Measurements from ENCODE around the gene MAP2K2. TPM values are rescaled to one million over a fixed set of nuclear protein-coding genes. Genes with fewer than 3 reads are reported as not detected.

The MAP2K2 gene
- total RNA-seq, 2 donors from 2014 or later = 104 to 145 TPM

DNA sequence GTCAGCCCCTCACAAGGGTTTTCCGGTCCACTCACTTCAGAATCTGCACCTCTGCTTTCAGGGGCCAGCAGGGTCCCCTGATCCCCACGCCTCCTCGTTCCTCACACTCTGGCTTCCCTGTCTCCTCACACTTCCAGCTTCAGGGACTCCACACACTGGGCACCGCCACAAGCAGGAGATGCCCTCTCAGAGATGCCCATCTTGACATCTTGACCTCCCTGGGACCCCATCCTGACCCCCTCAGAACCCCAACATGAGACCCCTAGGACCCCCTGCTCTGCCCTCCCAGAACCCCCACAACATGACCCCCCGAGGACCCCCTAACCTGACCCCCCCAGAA is 2.7 kb downstream of the MAP2K2 start:
- Histone ChIP-seq H3K27ac (no peak overlapping the region), H3K4me1 (replicated peaks) (peaks cover 12% of the 10 kb centered on the region), H3K4me3 (no peak overlapping the region), H3K9me3 (no peaks in the 10 kb centered on the region), H3K36me3 (no peaks in the 10 kb centered on the region), H3K27me3 (replicated peaks; ENCODE audit: insufficient read depth) (no peaks in the 10 kb centered on the region)
- intact Hi-C loops (cut with DNase I) = loop anchor here (5.0 kb wide), 1 partner anchor 59 kb away; no protein-coding TSS in a partner anchor
- WGBS = 95% methylated on average over 5 of the region's 5 CpGs
- TF ChIP-seq POLR2A (IDR thresholded peaks at IDR 0.05) (no peak), POLR2AphosphoS5 (IDR thresholded peaks at IDR 0.05) (no peak)
- TF ChIP-seq, protein P1, sequence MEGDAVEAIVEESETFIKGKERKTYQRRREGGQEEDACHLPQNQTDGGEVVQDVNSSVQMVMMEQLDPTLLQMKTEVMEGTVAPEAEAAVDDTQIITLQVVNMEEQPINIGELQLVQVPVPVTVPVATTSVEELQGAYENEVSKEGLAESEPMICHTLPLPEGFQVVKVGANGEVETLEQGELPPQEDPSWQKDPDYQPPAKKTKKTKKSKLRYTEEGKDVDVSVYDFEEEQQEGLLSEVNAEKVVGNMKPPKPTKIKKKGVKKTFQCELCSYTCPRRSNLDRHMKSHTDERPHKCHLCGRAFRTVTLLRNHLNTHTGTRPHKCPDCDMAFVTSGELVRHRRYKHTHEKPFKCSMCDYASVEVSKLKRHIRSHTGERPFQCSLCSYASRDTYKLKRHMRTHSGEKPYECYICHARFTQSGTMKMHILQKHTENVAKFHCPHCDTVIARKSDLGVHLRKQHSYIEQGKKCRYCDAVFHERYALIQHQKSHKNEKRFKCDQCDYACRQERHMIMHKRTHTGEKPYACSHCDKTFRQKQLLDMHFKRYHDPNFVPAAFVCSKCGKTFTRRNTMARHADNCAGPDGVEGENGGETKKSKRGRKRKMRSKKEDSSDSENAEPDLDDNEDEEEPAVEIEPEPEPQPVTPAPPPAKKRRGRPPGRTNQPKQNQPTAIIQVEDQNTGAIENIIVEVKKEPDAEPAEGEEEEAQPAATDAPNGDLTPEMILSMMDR (IDR thresholded peaks at IDR 0.05) = no peak
- no peak for DNase-seq (ENCODE audit: low spot score)

GRCh38 chr19:4120559-4121272 is 3.2 kb downstream of the MAP2K2 start:
- DNase-seq (ENCODE audit: low spot score) = no peak
- Histone ChIP-seq H3K9me3 (no peaks in the 10 kb centered on the region), H3K4me3 (no peak overlapping the region), H3K27ac (no peak overlapping the region), H3K36me3 (no peaks in the 10 kb centered on the region), H3K4me1 (replicated peaks) (peaks cover 12% of the 10 kb centered on the region), H3K27me3 (replicated peaks; ENCODE audit: insufficient read depth) (no peaks in the 10 kb centered on the region)
- intact Hi-C loops (cut with DNase I) = loop anchor here (5.0 kb wide), 1 partner anchor 58 kb away; no protein-coding TSS in a partner anchor
- 82% methylated on average over 21 of the region's 21 CpGs for WGBS
- no peak for TF ChIP-seq POLR2A (IDR thresholded peaks at IDR 0.05)
- TF ChIP-seq POLR2AphosphoS5 (IDR thresholded peaks at IDR 0.05) = no peak
- TF ChIP-seq, protein P1 (IDR thresholded peaks at IDR 0.05) = no peak

DNA sequence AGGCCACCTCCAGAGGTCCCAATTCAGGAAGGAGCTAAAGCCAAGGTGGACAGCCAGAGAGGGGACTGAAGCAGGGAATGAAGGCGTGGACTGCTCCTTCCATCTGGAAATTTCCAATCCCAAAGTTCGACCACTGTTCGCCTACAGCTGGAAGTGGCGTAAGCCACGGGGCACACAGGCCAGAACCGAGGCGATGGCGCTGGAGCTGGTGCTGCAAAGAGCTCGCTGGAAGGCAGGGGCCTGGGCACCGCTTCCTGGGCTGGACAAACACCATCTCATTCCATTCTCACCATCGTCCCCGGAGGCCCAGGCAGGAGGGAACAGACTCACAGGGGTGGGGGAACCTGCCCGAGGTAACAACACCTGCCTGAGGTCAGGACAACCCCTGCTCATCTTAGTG is 4.2 kb downstream of the MAP2K2 start:
- 83% methylated on average over 13 of the region's 13 CpGs for WGBS
- no peaks in the 10 kb centered on the region for H3K9me3 ChIP-seq
- H3K4me1 ChIP-seq (replicated peaks) = peaks cover 12% of the 10 kb centered on the region
- TF ChIP-seq POLR2AphosphoS5 (IDR thresholded peaks at IDR 0.05) (no peak), POLR2A (IDR thresholded peaks at IDR 0.05) (no peak)
- TF ChIP-seq, protein P1 (IDR thresholded peaks at IDR 0.05) = no peak
- H3K27me3 ChIP-seq (replicated peaks; ENCODE audit: insufficient read depth) = no peaks in the 10 kb centered on the region
- H3K4me3 ChIP-seq = no peak overlapping the region
- no peak for DNase-seq (ENCODE audit: low spot score)
- no peaks in the 10 kb centered on the region for H3K36me3 ChIP-seq
- H3K27ac ChIP-seq = no peak overlapping the region
- intact Hi-C loops (cut with DNase I) = loop anchor here (5.0 kb wide), 1 partner anchor 57 kb away; no protein-coding TSS in a partner anchor

DNA sequence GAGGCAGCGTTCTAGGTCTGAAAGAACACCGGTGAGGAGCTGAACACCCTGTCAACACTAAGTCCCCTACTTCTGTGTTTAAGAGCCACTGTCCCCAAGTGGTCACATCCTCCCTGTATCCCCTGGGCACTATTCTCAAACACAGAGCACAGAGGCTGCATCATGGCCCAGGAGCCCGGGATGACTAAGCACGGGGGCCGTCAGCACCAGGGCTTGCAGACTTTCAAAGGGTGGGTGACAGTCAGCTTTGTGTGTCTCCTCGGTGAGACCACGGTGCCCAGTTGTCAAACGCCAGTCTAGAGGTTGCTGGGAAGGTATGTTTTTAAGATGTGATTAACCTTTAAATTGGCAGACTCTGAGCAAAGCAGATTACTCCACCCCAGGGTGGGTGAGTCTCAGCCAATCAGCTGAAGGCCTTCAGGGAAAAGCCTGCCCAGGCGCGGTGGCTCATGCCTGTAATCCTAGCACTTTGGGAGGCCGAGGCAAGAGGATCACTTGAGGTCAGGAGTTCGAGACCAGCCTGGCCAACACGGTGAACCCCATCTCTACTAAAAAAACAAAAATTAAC is 8.0 kb downstream of the MAP2K2 start:
- H3K36me3 ChIP-seq = no peaks in the 10 kb centered on the region
- H3K27ac ChIP-seq = no peak overlapping the region
- 87% methylated on average over 13 of the region's 13 CpGs for WGBS
- no peaks in the 10 kb centered on the region for H3K9me3 ChIP-seq
- no peaks in the 10 kb centered on the region for H3K4me1 ChIP-seq (replicated peaks)
- H3K4me3 ChIP-seq = no peak overlapping the region
- DNase-seq (ENCODE audit: low spot score) = no peak
- TF ChIP-seq POLR2AphosphoS5 (IDR thresholded peaks at IDR 0.05) = no peak
- no peak for TF ChIP-seq POLR2A (IDR thresholded peaks at IDR 0.05)
- TF ChIP-seq, protein P1 (IDR thresholded peaks at IDR 0.05) = no peak
- no peaks in the 10 kb centered on the region for H3K27me3 ChIP-seq (replicated peaks; ENCODE audit: insufficient read depth)
- intact Hi-C loops (cut with DNase I) = no loop called here
